ENCODE measurements around the gene NRG3. TPM values are rescaled to one million over a fixed set of nuclear protein-coding genes. Genes with fewer than 3 reads are reported as not detected.

The NRG3 gene
- total and polyA plus RNA-seq, 3 experiments from 2014 or later, result not detected

DNA sequence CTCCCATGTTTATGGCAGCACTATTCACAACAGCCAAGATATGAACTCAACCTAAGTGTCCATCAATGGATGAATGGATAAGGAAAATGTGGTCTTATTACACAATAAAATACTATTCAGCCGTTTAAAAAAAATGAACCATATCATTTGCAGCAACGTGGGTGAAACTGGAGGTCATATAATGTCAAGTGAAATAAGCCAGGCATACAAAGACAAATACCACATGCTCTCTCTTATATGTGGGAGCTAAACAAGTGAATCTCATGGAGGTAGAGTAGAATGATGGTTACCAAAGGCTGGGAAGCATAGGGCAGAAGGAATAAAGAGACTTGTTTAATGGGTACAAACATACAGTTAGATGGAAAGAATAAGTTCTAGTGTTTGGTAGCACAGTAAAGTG, 699.1 kb downstream of the NRG3 start:
- Mint-ChIP-seq H3K4me3 (no peak overlapping the region), H3K27me3 (no peaks in the 10 kb centered on the region), H3K36me3 (no peaks in the 10 kb centered on the region), H3K4me1 (no peaks in the 10 kb centered on the region), H3K9me3 (peaks cover 0 to 25% (median 8%) of the 10 kb centered on the region in 5 donors), H3K27ac (no peak overlapping the region)
- Histone ChIP-seq H3K36me3 (ENCODE audit: insufficient read depth, low read length) (no peaks in the 10 kb centered on the region), H3K9me3 (ENCODE audit: low read length) (no peaks in the 10 kb centered on the region), H3K4me3 (ENCODE audit: low read length) (no peak overlapping the region), H3K4me1 (ENCODE audit: insufficient read depth, low read length) (no peaks in the 10 kb centered on the region), H3K27ac (ENCODE audit: low read depth, low read length) (no peak overlapping the region), H3K27me3 (ENCODE audit: insufficient read depth, low read length, poor library complexity, severe bottlenecking) (no peaks in the 10 kb centered on the region)
- ChIA-PET CTCF (no interaction called here), POLR2A (no interaction called here)
- DNase-seq, result no peak

DNA sequence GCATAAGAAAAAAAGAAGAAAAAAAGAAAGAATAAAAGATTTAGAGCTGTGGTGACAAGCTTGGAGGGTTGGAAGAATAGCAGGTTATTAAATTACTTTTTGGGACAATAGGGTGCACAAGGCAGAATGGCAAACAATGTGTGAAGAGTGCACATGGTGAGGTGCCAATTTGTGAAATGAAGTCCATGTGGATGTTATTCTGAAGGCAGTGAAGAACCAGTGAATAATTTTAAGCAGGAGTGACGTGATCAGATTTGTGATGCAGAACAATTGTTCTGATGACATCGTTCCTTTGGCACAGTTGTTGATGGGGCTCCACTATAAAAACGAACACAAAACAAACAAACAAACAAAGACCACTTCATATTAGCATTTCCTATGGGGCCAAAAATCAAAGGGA, 700.3 kb downstream of the NRG3 start:
- H3K27ac Mint-ChIP-seq, result no peak overlapping the region
- H3K27me3 ChIP-seq (ENCODE audit: insufficient read depth, low read length, poor library complexity, severe bottlenecking), result no peaks in the 10 kb centered on the region
- H3K9me3 Mint-ChIP-seq, result peaks cover 0 to 26% (median 4%) of the 10 kb centered on the region in 5 donors
- no peaks in the 10 kb centered on the region for H3K9me3 ChIP-seq (ENCODE audit: low read length)
- H3K4me1 Mint-ChIP-seq, result no peaks in the 10 kb centered on the region
- no peaks in the 10 kb centered on the region for H3K36me3 ChIP-seq (ENCODE audit: insufficient read depth, low read length)
- no peaks in the 10 kb centered on the region for H3K27me3 Mint-ChIP-seq
- no peak overlapping the region for H3K27ac ChIP-seq (ENCODE audit: low read depth, low read length)
- H3K4me3 Mint-ChIP-seq, result no peak overlapping the region
- H3K4me3 ChIP-seq (ENCODE audit: low read length), result no peak overlapping the region
- CTCF ChIA-PET, result interaction anchor here (0.6 kb wide), 1 partner anchor 1289 kb away, joined by 3 read pairs; no protein-coding TSS in a partner anchor
- no peaks in the 10 kb centered on the region for H3K36me3 Mint-ChIP-seq
- H3K4me1 ChIP-seq (ENCODE audit: insufficient read depth, low read length), result no peaks in the 10 kb centered on the region
- no peak for DNase-seq
- POLR2A ChIA-PET, result no interaction called here

DNA sequence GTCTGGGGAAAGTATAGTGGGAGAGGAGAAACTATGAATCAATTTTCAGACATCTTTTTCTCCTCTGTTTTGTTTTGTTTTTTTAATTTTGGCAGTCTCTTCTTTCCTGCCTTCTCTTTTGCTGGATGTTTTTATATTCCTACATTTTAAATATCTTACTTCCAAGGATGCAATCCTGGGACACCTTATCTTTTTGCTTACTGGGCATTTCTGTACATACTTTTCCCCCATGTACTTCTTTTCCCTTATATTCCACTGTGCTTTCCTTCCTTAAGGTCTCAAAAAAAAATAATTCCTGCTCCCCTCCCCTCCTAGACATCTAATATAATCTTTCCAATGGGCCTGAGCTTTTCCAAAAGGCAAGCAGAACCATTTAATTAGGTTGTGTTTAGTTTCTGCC, 701.1 kb downstream of the NRG3 start:
- POLR2A ChIA-PET, result no interaction called here
- Mint-ChIP-seq H3K27me3 (no peaks in the 10 kb centered on the region), H3K9me3 (peaks cover 0 to 29% (median 4%) of the 10 kb centered on the region in 5 donors), H3K36me3 (no peaks in the 10 kb centered on the region), H3K27ac (no peak overlapping the region), H3K4me3 (no peak overlapping the region), H3K4me1 (no peaks in the 10 kb centered on the region)
- Histone ChIP-seq H3K4me3 (ENCODE audit: low read length) (no peak overlapping the region), H3K36me3 (ENCODE audit: insufficient read depth, low read length) (no peaks in the 10 kb centered on the region), H3K27me3 (ENCODE audit: insufficient read depth, low read length, poor library complexity, severe bottlenecking) (no peaks in the 10 kb centered on the region), H3K27ac (ENCODE audit: low read depth, low read length) (no peak overlapping the region), H3K9me3 (ENCODE audit: low read length) (no peaks in the 10 kb centered on the region), H3K4me1 (ENCODE audit: insufficient read depth, low read length) (no peaks in the 10 kb centered on the region)
- DNase-seq, result no peak
- CTCF ChIA-PET, result no interaction called here

DNA sequence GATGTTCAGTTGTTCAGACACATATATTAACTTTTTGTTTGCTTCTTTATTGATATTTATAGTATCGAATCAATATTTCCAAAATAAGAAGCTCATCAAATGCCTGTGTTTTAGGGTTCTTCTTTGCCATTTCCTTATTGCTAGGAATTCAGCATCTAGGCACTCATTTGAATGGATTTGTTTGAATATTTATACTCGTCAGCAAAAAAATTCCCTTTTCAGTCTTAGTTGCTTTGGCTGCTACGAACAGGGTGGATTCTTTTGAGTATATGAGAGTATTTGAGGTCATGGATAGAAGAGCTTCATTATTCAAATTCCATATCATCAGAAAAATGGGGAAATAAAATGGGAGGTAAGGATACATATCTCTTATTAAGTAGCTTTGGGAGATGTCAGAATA, 706.9 kb downstream of the NRG3 start:
- Mint-ChIP-seq H3K27ac (no peak overlapping the region), H3K4me1 (no peaks in the 10 kb centered on the region), H3K36me3 (no peaks in the 10 kb centered on the region), H3K4me3 (no peak overlapping the region), H3K27me3 (no peaks in the 10 kb centered on the region), H3K9me3 (peaks cover 2 to 18% (median 5%) of the 10 kb centered on the region in 5 donors)
- H3K4me1 ChIP-seq (ENCODE audit: insufficient read depth, low read length), result no peaks in the 10 kb centered on the region
- H3K4me3 ChIP-seq (ENCODE audit: low read length), result no peak overlapping the region
- POLR2A ChIA-PET, result no interaction called here
- CTCF ChIA-PET, result no interaction called here
- H3K27me3 ChIP-seq (ENCODE audit: insufficient read depth, low read length, poor library complexity, severe bottlenecking), result no peaks in the 10 kb centered on the region
- no peaks in the 10 kb centered on the region for H3K9me3 ChIP-seq (ENCODE audit: low read length)
- DNase-seq, result no peak
- H3K36me3 ChIP-seq (ENCODE audit: insufficient read depth, low read length), result no peaks in the 10 kb centered on the region
- no peak overlapping the region for H3K27ac ChIP-seq (ENCODE audit: low read depth, low read length)

DNA sequence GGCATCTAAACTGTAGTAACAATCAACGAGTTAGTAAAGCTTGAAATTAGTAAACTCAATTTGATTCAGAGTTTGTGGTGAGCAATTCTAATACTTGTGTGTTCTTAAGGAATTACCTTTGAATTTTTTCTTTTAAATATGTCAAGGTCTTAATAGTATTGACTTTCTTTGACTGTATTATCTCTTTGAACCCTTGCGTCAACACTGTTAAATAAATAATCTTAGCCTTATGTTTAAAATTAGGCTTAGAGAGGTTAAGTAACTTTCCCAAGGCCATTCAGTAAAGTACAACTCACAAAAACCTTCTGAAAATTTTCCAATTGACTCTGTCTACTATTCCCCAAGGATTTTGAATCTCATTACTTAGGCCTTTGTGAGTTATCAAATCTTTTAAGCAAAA, 716.4 kb downstream of the NRG3 start:
- Mint-ChIP-seq H3K4me3 (no peak overlapping the region), H3K36me3 (no peaks in the 10 kb centered on the region), H3K4me1 (no peaks in the 10 kb centered on the region), H3K27me3 (no peaks in the 10 kb centered on the region), H3K27ac (no peak overlapping the region), H3K9me3 (peaks cover 0 to 13% (median 2%) of the 10 kb centered on the region in 5 donors)
- DNase-seq, result no peak
- Histone ChIP-seq H3K36me3 (ENCODE audit: insufficient read depth, low read length) (no peaks in the 10 kb centered on the region), H3K9me3 (ENCODE audit: low read length) (no peaks in the 10 kb centered on the region), H3K4me3 (ENCODE audit: low read length) (no peak overlapping the region), H3K27me3 (ENCODE audit: insufficient read depth, low read length, poor library complexity, severe bottlenecking) (no peaks in the 10 kb centered on the region), H3K4me1 (ENCODE audit: insufficient read depth, low read length) (no peaks in the 10 kb centered on the region), H3K27ac (ENCODE audit: low read depth, low read length) (no peak overlapping the region)
- ChIA-PET CTCF (no interaction called here), POLR2A (no interaction called here)

DNA sequence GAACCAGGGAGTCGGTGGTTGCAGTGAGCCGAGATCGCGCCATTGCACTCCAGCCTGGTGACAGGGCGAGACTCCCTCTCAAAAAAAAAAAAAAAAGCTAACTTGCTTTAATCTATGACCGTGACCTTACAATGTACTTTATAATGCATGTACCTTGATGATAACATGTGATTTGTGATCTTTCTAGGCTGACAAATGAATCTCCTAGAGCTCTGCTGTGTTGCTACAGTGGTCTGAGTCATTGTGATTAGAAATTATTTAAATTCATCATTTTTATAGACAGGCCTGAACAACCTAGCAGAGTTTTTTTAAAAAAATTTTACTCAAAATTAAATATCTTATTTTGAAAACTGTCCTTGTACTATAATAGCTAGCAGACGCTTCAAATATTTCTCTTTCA, 722.8 kb downstream of the NRG3 start:
- H3K4me3 ChIP-seq (ENCODE audit: low read length), result no peak overlapping the region
- no peaks in the 10 kb centered on the region for H3K27me3 Mint-ChIP-seq
- no peaks in the 10 kb centered on the region for H3K4me1 ChIP-seq (ENCODE audit: insufficient read depth, low read length)
- H3K9me3 ChIP-seq (ENCODE audit: low read length), result no peaks in the 10 kb centered on the region
- H3K27me3 ChIP-seq (ENCODE audit: insufficient read depth, low read length, poor library complexity, severe bottlenecking), result no peaks in the 10 kb centered on the region
- no peak overlapping the region for H3K27ac ChIP-seq (ENCODE audit: low read depth, low read length)
- peaks cover 1 to 14% (median 6%) of the 10 kb centered on the region in 5 donors for H3K9me3 Mint-ChIP-seq
- no peak for DNase-seq
- ChIA-PET POLR2A (no interaction called here), CTCF (no interaction called here)
- no peak overlapping the region for H3K27ac Mint-ChIP-seq
- no peak overlapping the region for H3K4me3 Mint-ChIP-seq
- no peaks in the 10 kb centered on the region for H3K36me3 Mint-ChIP-seq
- no peaks in the 10 kb centered on the region for H3K4me1 Mint-ChIP-seq
- no peaks in the 10 kb centered on the region for H3K36me3 ChIP-seq (ENCODE audit: insufficient read depth, low read length)

DNA sequence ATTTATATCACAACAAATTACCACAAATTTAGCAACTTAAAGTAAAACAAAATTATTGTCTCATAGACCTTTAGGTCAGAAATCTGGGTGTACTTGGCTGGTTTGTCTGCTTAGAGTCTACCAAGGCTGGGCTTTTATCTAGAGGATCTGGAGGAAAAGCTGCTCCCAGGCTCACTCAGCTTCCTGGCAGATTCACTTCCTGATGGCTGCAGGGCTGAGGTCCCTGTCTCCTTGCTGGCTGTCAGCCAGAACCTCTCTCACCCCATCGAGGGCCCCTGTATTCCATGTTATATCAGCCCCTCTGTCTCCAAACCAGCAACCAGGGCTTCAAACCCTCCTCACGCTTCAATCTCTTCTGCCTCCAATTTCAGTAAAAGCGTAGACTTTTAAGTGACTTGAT, 734.9 kb downstream of the NRG3 start:
- Mint-ChIP-seq H3K9me3 (peaks cover 3 to 41% (median 8%) of the 10 kb centered on the region in 5 donors), H3K4me3 (no peak overlapping the region), H3K27me3 (no peaks in the 10 kb centered on the region), H3K36me3 (no peaks in the 10 kb centered on the region), H3K27ac (no peak overlapping the region), H3K4me1 (no peaks in the 10 kb centered on the region)
- H3K27me3 ChIP-seq (ENCODE audit: insufficient read depth, low read length, poor library complexity, severe bottlenecking), result no peaks in the 10 kb centered on the region
- H3K9me3 ChIP-seq (ENCODE audit: low read length), result no peaks in the 10 kb centered on the region
- H3K4me1 ChIP-seq (ENCODE audit: insufficient read depth, low read length), result no peaks in the 10 kb centered on the region
- no peaks in the 10 kb centered on the region for H3K36me3 ChIP-seq (ENCODE audit: insufficient read depth, low read length)
- POLR2A ChIA-PET, result no interaction called here
- H3K27ac ChIP-seq (ENCODE audit: low read depth, low read length), result no peak overlapping the region
- H3K4me3 ChIP-seq (ENCODE audit: low read length), result no peak overlapping the region
- CTCF ChIA-PET, result no interaction called here
- no peak for DNase-seq

DNA sequence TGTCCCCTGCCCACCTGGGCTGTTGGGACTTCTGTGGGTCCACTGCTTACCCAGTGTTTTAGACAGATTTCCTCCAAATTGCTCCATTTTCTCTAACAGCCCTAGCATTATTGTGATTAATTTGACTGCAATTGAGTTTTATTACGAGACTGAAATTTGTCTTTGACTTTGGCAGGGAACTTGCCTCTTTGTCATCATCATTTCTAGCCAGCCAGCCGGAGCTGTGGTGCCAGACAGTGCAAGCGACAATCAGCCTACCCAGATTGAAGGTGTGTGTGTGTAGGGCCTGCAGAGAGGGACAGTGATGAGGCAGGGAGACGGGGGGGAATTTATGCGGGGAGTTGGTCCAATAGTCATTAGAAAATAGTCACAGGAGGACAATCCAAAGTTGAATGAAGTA, 743.0 kb downstream of the NRG3 start:
- Histone ChIP-seq H3K9me3 (ENCODE audit: low read length) (no peaks in the 10 kb centered on the region), H3K27ac (ENCODE audit: low read depth, low read length) (no peak overlapping the region), H3K36me3 (ENCODE audit: insufficient read depth, low read length) (no peaks in the 10 kb centered on the region), H3K4me3 (ENCODE audit: low read length) (no peak overlapping the region), H3K27me3 (ENCODE audit: insufficient read depth, low read length, poor library complexity, severe bottlenecking) (no peaks in the 10 kb centered on the region), H3K4me1 (ENCODE audit: insufficient read depth, low read length) (no peaks in the 10 kb centered on the region)
- no peaks in the 10 kb centered on the region for H3K27me3 Mint-ChIP-seq
- H3K36me3 Mint-ChIP-seq, result no peaks in the 10 kb centered on the region
- H3K9me3 Mint-ChIP-seq, result peaks cover 0 to 13% (median 5%) of the 10 kb centered on the region in 5 donors
- H3K4me3 Mint-ChIP-seq, result no peak overlapping the region
- no peak for DNase-seq
- ChIA-PET POLR2A (no interaction called here), CTCF (no interaction called here)
- no peaks in the 10 kb centered on the region for H3K4me1 Mint-ChIP-seq
- H3K27ac Mint-ChIP-seq, result no peak overlapping the region

DNA sequence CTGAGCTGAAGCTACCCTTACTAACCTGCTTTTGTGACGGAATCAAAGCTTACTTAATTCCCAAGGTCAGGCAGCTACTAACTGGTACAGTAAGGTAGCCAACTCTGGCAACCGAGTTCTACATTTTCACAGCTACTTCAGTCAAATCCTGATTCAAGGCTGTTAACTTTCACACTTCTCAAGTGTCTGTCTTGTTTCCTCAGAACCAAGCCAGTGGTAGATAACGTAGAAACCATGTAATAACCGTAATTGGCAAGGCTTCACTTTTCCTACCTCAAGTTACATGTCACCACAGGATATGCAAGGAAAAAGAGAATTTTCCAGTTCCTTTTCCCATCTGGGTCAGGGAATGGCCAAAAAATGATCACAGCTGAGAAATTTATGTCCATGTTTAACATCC, 746.7 kb downstream of the NRG3 start:
- Mint-ChIP-seq H3K27me3 (no peaks in the 10 kb centered on the region), H3K4me1 (no peaks in the 10 kb centered on the region), H3K36me3 (no peaks in the 10 kb centered on the region), H3K9me3 (peaks cover 0 to 15% (median 3%) of the 10 kb centered on the region in 5 donors), H3K4me3 (no peak overlapping the region), H3K27ac (no peak overlapping the region)
- Histone ChIP-seq H3K27me3 (ENCODE audit: insufficient read depth, low read length, poor library complexity, severe bottlenecking) (no peaks in the 10 kb centered on the region), H3K27ac (ENCODE audit: low read depth, low read length) (no peak overlapping the region), H3K4me3 (ENCODE audit: low read length) (no peak overlapping the region), H3K36me3 (ENCODE audit: insufficient read depth, low read length) (no peaks in the 10 kb centered on the region), H3K9me3 (ENCODE audit: low read length) (no peaks in the 10 kb centered on the region), H3K4me1 (ENCODE audit: insufficient read depth, low read length) (no peaks in the 10 kb centered on the region)
- ChIA-PET POLR2A (no interaction called here), CTCF (no interaction called here)
- DNase-seq, result no peak

Measured in CD8-positive, alpha-beta memory T cell (primary cell).